ENCODE data around the gene MATCAP1. TPM values are rescaled to one million over a fixed set of nuclear protein-coding genes. Genes with fewer than 3 reads are reported as not detected.

MATCAP1 gene
- total and polyA plus RNA-seq, 3 experiments from 2014 or later = 0.68 to 15.6 (median 15.3) TPM

DNA sequence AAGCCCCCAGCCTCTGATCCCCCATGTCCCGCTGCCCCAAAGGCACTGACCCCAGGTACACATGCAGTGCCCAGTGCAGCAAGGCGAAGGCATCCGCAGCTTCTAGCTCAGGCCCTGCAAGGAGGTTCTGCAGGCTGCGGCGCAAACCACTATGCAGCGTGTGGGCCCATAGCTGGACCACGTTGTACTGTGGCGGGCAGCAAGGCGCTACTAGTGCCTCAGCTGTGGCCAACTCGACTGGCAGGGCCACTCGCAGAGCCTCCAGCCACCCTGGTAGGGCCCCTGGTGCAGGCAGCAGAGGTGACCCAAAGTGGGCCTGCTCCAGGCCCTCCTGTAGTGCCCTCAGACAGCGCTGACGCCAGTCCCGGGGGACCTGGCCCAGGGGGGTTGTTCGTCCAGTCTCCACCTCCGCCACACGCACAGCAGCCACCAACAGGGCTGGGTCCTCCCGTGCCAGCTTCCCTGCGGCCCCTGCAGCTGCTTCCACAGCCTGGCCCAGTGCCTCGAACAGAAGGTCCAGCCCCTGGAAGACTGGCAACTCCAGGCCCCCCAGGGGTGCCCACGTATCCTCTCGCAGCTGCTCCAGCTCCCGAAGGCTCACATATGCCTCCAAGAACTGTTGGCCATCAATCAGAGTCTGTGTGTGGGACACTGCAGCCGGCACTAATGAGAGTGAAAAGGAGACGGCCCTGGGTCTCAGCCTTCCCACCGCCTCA is 3.6 kb upstream of the MATCAP1 start:
- no peaks in the 10 kb centered on the region for H3K9me3 ChIP-seq (ENCODE audit: low read length)
- H3K27ac ChIP-seq (ENCODE audit: low read depth, low read length) = no peak overlapping the region
- no peak overlapping the region for H3K4me3 ChIP-seq (ENCODE audit: low read length)
- peaks cover 15 to 28% (median 18%) of the 10 kb centered on the region in 3 donors for H3K4me1 Mint-ChIP-seq
- ChIA-PET POLR2A (no interaction called here), CTCF (interaction anchor here (1.0 to 11.3 kb wide), 2 partner anchors 29 to 357 kb away, joined by 3 to 205 read pairs; partner anchors contain the start of genes B3GNT9, FBXL8, HSF4 and NAE1)
- H3K27me3 Mint-ChIP-seq = peaks cover 0 to 4% of the 10 kb centered on the region in 2 donors
- no peaks in the 10 kb centered on the region for H3K27me3 ChIP-seq (ENCODE audit: insufficient read depth, low read length, poor library complexity, severe bottlenecking)
- no peaks in the 10 kb centered on the region for H3K9me3 Mint-ChIP-seq
- no peak overlapping the region for H3K4me3 Mint-ChIP-seq
- peaks cover 0 to 2% (median 0%) of the 10 kb centered on the region in 3 donors for H3K36me3 Mint-ChIP-seq
- DNase-seq = no peak
- no peak overlapping the region for H3K27ac Mint-ChIP-seq
- no peaks in the 10 kb centered on the region for H3K36me3 ChIP-seq (ENCODE audit: insufficient read depth, low read length)
- H3K4me1 ChIP-seq (ENCODE audit: insufficient read depth, low read length) = peaks cover 33% of the 10 kb centered on the region

DNA sequence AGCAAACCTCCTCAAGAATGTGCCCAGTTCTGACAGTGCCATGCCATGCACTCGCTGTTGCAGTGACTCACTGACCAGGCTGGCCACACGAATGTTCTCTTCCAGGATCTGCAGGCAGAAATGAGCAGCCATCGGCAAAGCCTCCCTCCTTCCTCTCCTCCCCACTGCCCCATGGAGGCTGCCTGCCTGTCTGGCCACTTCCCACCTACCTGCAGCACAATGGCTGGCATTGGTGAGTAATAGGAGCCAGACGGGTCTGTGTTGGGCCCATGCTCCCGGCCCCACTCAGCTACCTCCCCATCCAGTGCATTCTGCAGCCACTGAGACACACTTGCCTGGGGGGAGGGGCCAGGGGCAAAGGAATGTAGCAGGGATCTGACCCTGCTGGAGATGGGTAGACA is 2.8 kb upstream of the MATCAP1 start:
- peak overlapping the region in 3 of 7 donors; percentile 6 to 34 (median 24) for H3K4me3 Mint-ChIP-seq
- DNase-seq = no peak
- H3K27me3 Mint-ChIP-seq = peaks cover 0 to 4% of the 10 kb centered on the region in 2 donors
- no peak overlapping the region for H3K27ac Mint-ChIP-seq
- Histone ChIP-seq H3K36me3 (ENCODE audit: insufficient read depth, low read length) (no peaks in the 10 kb centered on the region), H3K27me3 (ENCODE audit: insufficient read depth, low read length, poor library complexity, severe bottlenecking) (no peaks in the 10 kb centered on the region), H3K4me3 (ENCODE audit: low read length) (no peak overlapping the region), H3K9me3 (ENCODE audit: low read length) (no peaks in the 10 kb centered on the region), H3K4me1 (ENCODE audit: insufficient read depth, low read length) (peaks cover 29% of the 10 kb centered on the region), H3K27ac (ENCODE audit: low read depth, low read length) (no peak overlapping the region)
- H3K36me3 Mint-ChIP-seq = no peaks in the 10 kb centered on the region
- peaks cover 11 to 22% (median 13%) of the 10 kb centered on the region in 3 donors for H3K4me1 Mint-ChIP-seq
- ChIA-PET POLR2A (interaction anchor here (0.8 kb wide), 1 partner anchor 16 kb away, joined by 3 read pairs; the partner anchor contains the start of gene NOL3), CTCF (interaction anchor here (1.0 to 11.3 kb wide), 4 partner anchors 10 to 356 kb away, joined by 3 to 205 read pairs (median 14); partner anchors contain the start of genes B3GNT9, FBXL8, HSF4 and NAE1)
- H3K9me3 Mint-ChIP-seq = no peaks in the 10 kb centered on the region

DNA sequence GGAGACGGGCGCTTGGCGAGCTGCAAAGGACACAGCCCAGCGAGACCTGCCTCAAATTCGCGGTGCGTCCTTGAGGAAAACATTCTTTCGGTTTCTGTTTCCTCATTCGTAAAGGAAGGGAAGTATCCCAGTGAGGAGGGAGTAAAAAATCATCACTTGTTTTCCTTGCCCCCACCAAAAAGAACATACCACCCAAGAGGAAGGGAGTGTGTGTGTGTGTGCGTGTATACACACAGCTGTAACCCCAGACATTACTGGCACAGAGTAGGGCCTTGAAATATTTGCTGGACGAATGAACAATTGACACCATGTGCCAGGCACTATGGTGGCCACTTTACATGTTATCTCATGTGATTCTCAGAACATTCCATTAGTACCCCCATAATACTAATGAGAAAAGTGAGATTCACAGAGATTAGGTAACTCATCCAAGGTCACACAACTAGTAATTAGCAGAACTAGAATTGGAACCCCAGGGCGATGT is 1.9 kb upstream of the MATCAP1 start:
- H3K4me3 Mint-ChIP-seq = peak overlapping the region; percentile 81 to 93 (median 93)
- no peaks in the 10 kb centered on the region for H3K36me3 Mint-ChIP-seq
- ChIA-PET POLR2A (interaction anchor here (0.6 to 1.4 kb wide), 8 partner anchors 12 to 1473 kb away, joined by 3 to 8 read pairs (median 3); partner anchors contain the start of genes FBXL8, FHOD1, SLC9A5 and TRADD), CTCF (interaction anchor here (0.7 to 11.3 kb wide), 25 partner anchors 9 to 296 kb away, joined by 3 to 205 read pairs (median 5); partner anchors contain the start of genes B3GNT9, CES3, FBXL8 and HSF4)
- H3K4me3 ChIP-seq (ENCODE audit: low read length) = no peak overlapping the region
- no peak for DNase-seq
- H3K36me3 ChIP-seq (ENCODE audit: insufficient read depth, low read length) = no peaks in the 10 kb centered on the region
- H3K27ac Mint-ChIP-seq = peak overlapping the region in 5 of 8 donors; percentile 17 to 92 (median 90)
- H3K9me3 ChIP-seq (ENCODE audit: low read length) = no peaks in the 10 kb centered on the region
- H3K4me1 ChIP-seq (ENCODE audit: insufficient read depth, low read length) = peaks cover 25% of the 10 kb centered on the region
- peaks cover 8 to 19% (median 9%) of the 10 kb centered on the region in 3 donors for H3K4me1 Mint-ChIP-seq
- no peaks in the 10 kb centered on the region for H3K9me3 Mint-ChIP-seq
- H3K27me3 ChIP-seq (ENCODE audit: insufficient read depth, low read length, poor library complexity, severe bottlenecking) = no peaks in the 10 kb centered on the region
- peaks cover 0 to 4% of the 10 kb centered on the region in 2 donors for H3K27me3 Mint-ChIP-seq
- no peak overlapping the region for H3K27ac ChIP-seq (ENCODE audit: low read depth, low read length)

DNA sequence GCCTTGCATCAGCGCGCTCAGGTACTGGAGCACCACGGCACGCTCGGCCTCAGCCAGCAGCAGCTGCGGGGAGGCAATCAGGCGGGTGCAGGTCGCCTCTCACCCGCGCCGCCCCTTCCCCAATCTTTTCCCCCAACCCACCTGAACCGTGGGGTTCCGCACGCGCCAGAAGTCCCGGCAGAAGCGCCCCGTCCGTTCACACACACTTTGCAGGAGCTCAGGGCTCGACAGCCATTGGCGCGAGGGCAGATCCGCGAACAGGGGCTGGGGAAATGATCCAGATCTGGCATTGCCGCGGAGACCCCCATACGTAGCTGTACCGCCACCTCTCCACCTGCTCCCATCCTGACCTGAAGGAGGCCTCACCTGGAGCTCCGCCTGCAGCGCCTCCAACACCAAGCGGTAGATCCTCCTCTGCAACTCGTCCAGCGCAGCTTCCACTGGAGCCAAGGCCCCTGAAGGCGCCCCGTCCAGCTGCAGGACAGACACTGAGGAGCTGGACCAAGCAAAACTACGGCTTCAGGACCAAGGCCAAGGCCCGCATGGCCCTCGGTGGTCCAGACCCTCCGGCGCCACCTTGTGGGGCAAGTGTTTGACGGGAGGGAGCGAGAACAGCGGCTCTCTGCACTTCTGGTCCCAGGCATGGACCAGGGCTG is 1.4 kb upstream of the MATCAP1 start:
- POLR2A ChIA-PET = interaction anchor here (0.6 to 1.4 kb wide), 8 partner anchors 12 to 1474 kb away, joined by 3 to 8 read pairs (median 3); partner anchors contain the start of genes FBXL8, FHOD1, SLC9A5 and TRADD
- Mint-ChIP-seq H3K4me1 (peaks cover 8 to 19% (median 9%) of the 10 kb centered on the region in 3 donors), H3K9me3 (no peaks in the 10 kb centered on the region), H3K27me3 (peaks cover 0 to 4% of the 10 kb centered on the region in 2 donors), H3K36me3 (no peaks in the 10 kb centered on the region), H3K27ac (peak overlapping the region; percentile 17 to 94 (median 91)), H3K4me3 (peak overlapping the region; percentile 81 to 93 (median 93))
- Histone ChIP-seq H3K4me1 (ENCODE audit: insufficient read depth, low read length) (peaks cover 25% of the 10 kb centered on the region), H3K27me3 (ENCODE audit: insufficient read depth, low read length, poor library complexity, severe bottlenecking) (no peaks in the 10 kb centered on the region), H3K27ac (ENCODE audit: low read depth, low read length) (no peak overlapping the region), H3K9me3 (ENCODE audit: low read length) (no peaks in the 10 kb centered on the region), H3K4me3 (ENCODE audit: low read length) (no peak overlapping the region), H3K36me3 (ENCODE audit: insufficient read depth, low read length) (no peaks in the 10 kb centered on the region)
- CTCF ChIA-PET = interaction anchor here (0.6 to 11.3 kb wide), 27 partner anchors 9 to 297 kb away, joined by 3 to 205 read pairs (median 5); partner anchors contain the start of genes B3GNT9, CES3, FBXL8 and HSF4
- DNase-seq = peak; percentile 72 to 87 (median 77)

DNA sequence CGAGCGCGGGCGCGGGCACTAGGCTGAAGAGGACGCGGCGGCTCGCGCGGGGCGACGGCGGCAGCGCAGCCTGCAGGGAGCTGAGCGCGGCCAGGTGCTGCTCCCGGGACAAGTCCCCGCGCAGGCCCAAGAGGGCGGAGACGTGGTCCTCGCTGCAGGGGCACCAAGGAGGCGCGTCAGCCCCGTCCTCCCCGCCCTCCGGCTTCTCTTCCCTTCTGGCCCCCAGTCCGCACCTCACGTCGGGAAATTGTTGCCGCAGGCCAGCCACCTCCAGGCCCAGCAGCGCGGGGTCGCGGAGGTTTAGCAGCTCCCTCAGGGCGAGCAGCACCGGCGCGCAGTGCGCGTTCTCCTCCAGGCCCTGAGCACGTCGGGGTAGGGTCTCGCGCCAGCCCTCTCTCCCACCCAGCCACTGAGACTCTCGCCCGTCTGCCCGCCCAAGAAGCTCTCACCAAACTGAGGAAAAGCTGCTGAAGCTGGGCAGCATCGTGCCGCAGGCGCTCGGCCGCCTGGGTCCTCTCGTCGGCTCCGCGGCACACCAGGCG is 761 bp upstream of the MATCAP1 start:
- no peaks in the 10 kb centered on the region for H3K9me3 ChIP-seq (ENCODE audit: low read length)
- Mint-ChIP-seq H3K9me3 (no peaks in the 10 kb centered on the region), H3K27me3 (peaks cover 0 to 4% of the 10 kb centered on the region in 2 donors), H3K36me3 (no peaks in the 10 kb centered on the region), H3K4me3 (peak overlapping the region in 5 of 7 donors; percentile 48 to 87 (median 71)), H3K27ac (no peak overlapping the region), H3K4me1 (peaks cover 8 to 19% (median 9%) of the 10 kb centered on the region in 3 donors)
- peak overlapping the region; percentile 70 for H3K4me3 ChIP-seq (ENCODE audit: low read length)
- H3K36me3 ChIP-seq (ENCODE audit: insufficient read depth, low read length) = no peaks in the 10 kb centered on the region
- no peak for DNase-seq
- no peak overlapping the region for H3K27ac ChIP-seq (ENCODE audit: low read depth, low read length)
- ChIA-PET CTCF (interaction anchor here (0.6 to 11.3 kb wide), 25 partner anchors 8 to 289 kb away, joined by 3 to 205 read pairs (median 5); partner anchors contain the start of genes B3GNT9, CES3, FBXL8 and HSF4), POLR2A (interaction anchor here (0.7 to 1.4 kb wide), 4 partner anchors 25 to 63 kb away, joined by 3 to 8 read pairs (median 4); partner anchors contain the start of genes FBXL8, FHOD1, SLC9A5 and TRADD)
- H3K27me3 ChIP-seq (ENCODE audit: insufficient read depth, low read length, poor library complexity, severe bottlenecking) = no peaks in the 10 kb centered on the region
- H3K4me1 ChIP-seq (ENCODE audit: insufficient read depth, low read length) = peaks cover 25% of the 10 kb centered on the region

DNA sequence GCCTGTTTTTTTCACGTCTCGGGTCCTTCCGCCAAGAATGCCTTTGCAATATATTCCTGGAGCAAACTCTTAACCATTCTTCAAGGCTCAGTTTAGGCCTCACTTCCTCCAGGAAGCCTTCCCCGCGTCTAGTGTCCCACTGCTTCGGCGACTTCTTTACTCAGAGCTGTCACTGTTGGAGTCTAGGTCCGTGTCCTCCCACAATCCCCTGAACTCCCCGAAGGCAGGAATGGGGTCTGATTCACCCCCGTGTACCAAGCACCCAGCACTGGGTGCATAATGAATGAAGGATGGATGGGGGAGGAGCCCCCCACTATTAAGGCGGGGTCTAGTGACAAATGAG is 508 bp downstream of the MATCAP1 start:
- Histone ChIP-seq H3K27me3 (ENCODE audit: insufficient read depth, low read length, poor library complexity, severe bottlenecking) (no peaks in the 10 kb centered on the region), H3K9me3 (ENCODE audit: low read length) (no peaks in the 10 kb centered on the region), H3K4me1 (ENCODE audit: insufficient read depth, low read length) (peaks cover 29% of the 10 kb centered on the region), H3K36me3 (ENCODE audit: insufficient read depth, low read length) (no peaks in the 10 kb centered on the region), H3K27ac (ENCODE audit: low read depth, low read length) (peak overlapping the region; percentile 91), H3K4me3 (ENCODE audit: low read length) (peak overlapping the region; percentile 70)
- ChIA-PET CTCF (interaction anchor here (1.8 to 11.3 kb wide), 3 partner anchors 7 to 25 kb away, joined by 7 to 205 read pairs (median 18); partner anchors contain the start of genes B3GNT9, FBXL8, HSF4 and NOL3), POLR2A (interaction anchor here (0.9 kb wide), 1 partner anchor 9 kb away, joined by 6 read pairs; no protein-coding TSS in a partner anchor)
- H3K9me3 Mint-ChIP-seq = no peaks in the 10 kb centered on the region
- DNase-seq = no peak
- H3K27me3 Mint-ChIP-seq = peaks cover 0 to 4% of the 10 kb centered on the region in 2 donors
- H3K27ac Mint-ChIP-seq = no peak overlapping the region
- no peak overlapping the region for H3K4me3 Mint-ChIP-seq
- H3K4me1 Mint-ChIP-seq = peaks cover 9 to 27% (median 12%) of the 10 kb centered on the region in 3 donors
- H3K36me3 Mint-ChIP-seq = no peaks in the 10 kb centered on the region

DNA sequence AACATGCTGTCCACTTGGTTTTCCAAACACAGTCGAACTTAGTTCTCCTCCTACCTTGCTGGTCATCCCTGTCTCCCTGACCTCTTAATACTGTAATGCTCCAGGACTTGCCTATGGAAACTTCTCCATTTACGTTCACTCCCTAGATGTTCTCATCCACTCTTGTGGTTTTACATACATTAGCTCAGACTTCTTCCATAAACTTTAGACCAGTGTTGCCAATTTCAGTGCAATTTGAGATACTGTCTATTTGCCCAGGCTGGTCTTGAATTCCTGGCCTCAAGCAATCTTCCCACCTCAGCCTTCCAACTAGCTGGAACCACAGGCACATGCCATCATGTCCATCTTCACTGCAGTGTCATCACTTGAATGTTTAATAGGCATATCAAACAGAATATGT is 1.5 kb downstream of the MATCAP1 start:
- no peak for DNase-seq
- H3K36me3 ChIP-seq (ENCODE audit: insufficient read depth, low read length) = no peaks in the 10 kb centered on the region
- H3K27ac ChIP-seq (ENCODE audit: low read depth, low read length) = no peak overlapping the region
- ChIA-PET CTCF (interaction anchor here (0.8 to 11.3 kb wide), 4 partner anchors 9 to 223 kb away, joined by 3 to 205 read pairs (median 6); partner anchors contain the start of genes B3GNT9, FBXL8, HSF4 and NOL3), POLR2A (interaction anchor here (0.6 kb wide), 1 partner anchor 562 kb away, joined by 3 read pairs; no protein-coding TSS in a partner anchor)
- no peaks in the 10 kb centered on the region for H3K27me3 ChIP-seq (ENCODE audit: insufficient read depth, low read length, poor library complexity, severe bottlenecking)
- H3K4me1 ChIP-seq (ENCODE audit: insufficient read depth, low read length) = peaks cover 34% of the 10 kb centered on the region
- peaks cover 0 to 4% of the 10 kb centered on the region in 2 donors for H3K27me3 Mint-ChIP-seq
- no peak overlapping the region for H3K4me3 ChIP-seq (ENCODE audit: low read length)
- peaks cover 17 to 36% (median 18%) of the 10 kb centered on the region in 3 donors for H3K4me1 Mint-ChIP-seq
- H3K36me3 Mint-ChIP-seq = no peaks in the 10 kb centered on the region
- no peak overlapping the region for H3K27ac Mint-ChIP-seq
- H3K4me3 Mint-ChIP-seq = no peak overlapping the region
- H3K9me3 ChIP-seq (ENCODE audit: low read length) = no peaks in the 10 kb centered on the region
- H3K9me3 Mint-ChIP-seq = no peaks in the 10 kb centered on the region

All from CD8-positive, alpha-beta memory T cell (primary cell).